GM18520 (cell line): Measurements from ENCODE around the gene EDAR.

Experiments used
- ATAC-seq: cut with Tn5 transposase; IDR thresholded peaks from one replicate; pipeline ENCODE4 v1.9.1; 2021; ENCODE audit not compliant: unreplicated experiment

Gene EDAR

GRCh38 chr2:108870069-108870644 is 118.9 kb downstream of the EDAR start:
- ATAC-seq: no peak

DNA sequence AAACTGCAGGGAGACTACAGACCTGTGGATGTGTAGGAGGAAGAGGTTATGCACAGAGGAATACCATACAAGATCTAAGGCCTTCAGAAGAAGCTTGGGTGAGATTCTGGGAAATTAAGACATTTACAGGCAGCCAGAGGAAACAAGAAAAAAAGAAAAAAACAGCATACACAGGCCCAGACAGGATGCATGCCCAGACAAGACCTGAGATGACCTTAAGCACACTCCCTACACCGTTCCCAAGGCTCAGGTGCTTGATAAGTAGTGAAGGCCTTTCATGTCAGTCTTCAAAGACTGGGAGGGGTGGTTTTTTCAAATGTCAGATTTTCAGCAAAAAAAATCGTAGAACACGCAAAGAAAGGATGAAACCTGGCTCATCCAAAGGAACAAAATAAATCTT is 119.5 kb downstream of the EDAR start:
- no peak for ATAC-seq

- no peak for ATAC-seq
These were observed 120.1 kb downstream of the EDAR start for GRCh38 chr2:108868911-108869310.

- no peak for ATAC-seq
These were observed 123.0 kb downstream of the EDAR start for GRCh38 chr2:108866041-108866440.

DNA sequence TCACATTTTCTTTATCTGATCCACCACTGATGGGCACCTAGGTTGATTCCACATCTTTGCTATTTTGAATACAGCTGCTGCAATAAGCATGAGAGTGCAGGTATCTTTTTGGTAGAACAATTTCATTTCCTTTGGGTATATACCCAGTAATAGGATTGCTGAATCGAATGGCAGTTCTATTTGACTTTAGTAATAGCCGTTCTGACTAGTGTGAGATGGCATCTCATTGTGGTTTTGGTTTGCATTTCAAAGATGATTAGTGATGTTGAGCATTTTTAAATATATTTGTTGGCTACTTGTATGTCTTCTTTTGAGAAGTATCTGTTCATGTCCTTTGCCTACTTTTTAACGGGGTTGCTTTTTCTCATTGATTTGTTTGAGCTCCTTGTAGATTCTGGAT is 130.1 kb downstream of the EDAR start:
- no peak for ATAC-seq

DNA sequence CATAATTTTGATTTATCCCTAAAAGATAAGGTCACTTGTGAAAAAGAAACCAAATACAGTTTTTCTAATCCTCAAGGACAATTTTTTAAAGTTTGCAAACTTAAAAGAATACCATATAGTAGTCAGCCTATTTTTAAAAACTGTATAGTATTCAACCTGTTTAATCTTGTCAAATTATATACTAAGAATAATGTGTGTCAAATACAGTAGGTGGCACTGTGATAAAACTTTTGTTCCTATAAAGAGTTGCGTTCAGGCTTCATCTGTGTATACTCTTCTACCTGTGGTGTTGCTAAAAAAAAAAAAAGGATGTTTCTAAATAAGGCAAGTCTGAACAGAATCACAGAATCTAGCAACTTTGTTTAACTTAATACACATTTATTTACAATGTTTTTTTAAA is 133.8 kb downstream of the EDAR start:
- ATAC-seq: no peak

DNA sequence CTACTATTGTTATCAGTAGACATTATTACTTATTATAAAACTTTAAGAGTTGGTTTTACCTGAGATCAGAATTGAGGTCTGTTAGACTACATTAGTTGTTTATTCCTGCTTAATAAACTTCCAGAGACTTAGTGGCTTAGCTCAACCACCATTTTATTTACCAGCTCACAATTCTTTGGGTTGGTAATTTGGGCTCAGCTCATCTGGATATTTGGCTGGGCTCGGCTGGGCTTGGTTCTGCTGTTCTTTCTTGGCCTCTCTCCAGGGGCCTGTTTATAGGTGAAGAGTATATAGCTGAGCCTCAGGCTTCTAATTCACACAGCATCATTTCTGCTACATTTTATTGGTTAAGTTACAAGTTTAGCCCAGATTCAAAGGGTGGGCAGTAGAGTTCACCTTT is 134.5 kb downstream of the EDAR start:
- ATAC-seq: no peak

- no peak for ATAC-seq
These were observed 135.6 kb downstream of the EDAR start for GRCh38 chr2:108853421-108853820.

DNA sequence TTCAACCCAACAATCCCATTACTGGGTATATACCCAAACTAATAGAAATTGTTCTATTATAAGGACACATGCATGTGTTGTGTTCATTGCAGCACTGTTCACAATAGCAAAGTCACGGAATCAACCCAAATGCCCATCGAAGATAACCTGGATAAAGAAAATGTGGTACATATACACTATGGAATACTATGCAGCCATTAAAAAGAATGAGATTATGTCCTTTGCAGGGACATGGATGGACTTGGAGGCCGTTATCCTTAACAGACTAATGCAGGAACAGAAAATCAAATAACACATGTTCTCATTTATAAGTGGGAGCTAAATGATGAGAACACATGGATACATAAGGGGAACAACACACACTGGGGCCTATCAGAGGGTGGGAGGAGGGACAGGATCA is 136.6 kb downstream of the EDAR start:
- no peak for ATAC-seq

DNA sequence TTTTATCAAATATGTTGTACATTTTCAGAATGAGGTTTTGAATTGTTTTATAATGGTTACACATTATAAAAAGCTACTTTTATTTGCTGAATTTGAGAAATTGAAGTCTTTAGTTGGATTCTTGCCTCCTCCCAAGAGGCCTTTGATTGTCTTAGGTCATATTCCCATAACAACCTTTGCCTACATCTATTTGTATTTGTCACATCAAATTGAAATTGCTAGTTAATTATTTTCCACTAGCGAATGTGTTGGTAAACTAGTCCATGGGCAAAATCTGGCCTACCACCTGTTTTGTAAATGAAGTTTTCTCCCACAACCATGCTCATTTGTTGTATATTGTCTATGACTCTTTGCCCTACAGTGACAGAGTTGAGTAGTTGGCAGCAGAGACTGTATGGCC is 142.0 kb downstream of the EDAR start:
- no peak for ATAC-seq

DNA sequence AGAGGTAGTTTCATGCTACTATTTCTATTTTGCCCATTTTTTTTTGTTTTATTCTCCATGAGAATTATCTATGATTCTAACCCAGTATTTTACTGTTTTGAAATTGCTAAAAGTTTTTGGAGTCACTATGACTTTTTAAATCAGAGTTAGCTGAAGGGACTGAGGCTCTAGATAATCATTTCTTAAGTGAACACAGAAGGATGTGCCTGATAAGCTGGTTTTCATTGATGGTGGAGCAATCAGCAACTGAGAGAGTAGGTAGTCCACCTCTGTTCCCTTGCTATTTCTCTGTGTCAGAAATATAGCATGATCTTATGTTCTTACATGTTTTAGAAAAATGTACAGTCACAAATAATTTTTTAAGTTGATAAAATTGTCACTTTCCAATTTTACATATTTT is 143.1 kb downstream of the EDAR start:
- no peak for ATAC-seq
